ENCODE results near the gene SULT1C2.

Gene SULT1C2

GRCh38 chr2:108297436-108298141 lies 8.9 kb downstream of the SULT1C2 start:
- DNase-seq: no peak

- DNase-seq: no peak
These were observed 12.9 kb downstream of the SULT1C2 start for GRCh38 chr2:108301558-108301957.

- no peak for DNase-seq
These were observed 16.3 kb downstream of the SULT1C2 start for GRCh38 chr2:108304975-108305374.

- DNase-seq: no peak
These were observed 17.2 kb downstream of the SULT1C2 start for GRCh38 chr2:108305901-108306300.

GRCh38 chr2:108309903-108310302 lies 21.2 kb downstream of the SULT1C2 start:
- DNase-seq: no peak

GRCh38 chr2:108314586-108315296 lies 26.0 kb downstream of the SULT1C2 start:
- DNase-seq: no peak

GRCh38 chr2:108315444-108315934 lies 26.8 kb downstream of the SULT1C2 start:
- no peak for DNase-seq

- no peak for DNase-seq
These were observed 27.3 kb downstream of the SULT1C2 start for GRCh38 chr2:108316033-108316432.

- no peak for DNase-seq
These were observed 28.0 kb downstream of the SULT1C2 start for GRCh38 chr2:108316461-108317258.

- no peak for DNase-seq
These were observed 31.7 kb downstream of the SULT1C2 start for GRCh38 chr2:108320326-108320922.

- DNase-seq: no peak
These were observed 34.9 kb downstream of the SULT1C2 start for GRCh38 chr2:108323619-108324018.

- DNase-seq: no peak
These were observed 36.0 kb downstream of the SULT1C2 start for GRCh38 chr2:108324531-108325255.

GRCh38 chr2:108325756-108326155 lies 37.1 kb downstream of the SULT1C2 start:
- DNase-seq: no peak

- no peak for DNase-seq
These were observed 41.1 kb downstream of the SULT1C2 start for GRCh38 chr2:108329771-108330170.

GRCh38 chr2:108330979-108331378 lies 42.3 kb downstream of the SULT1C2 start:
- no peak for DNase-seq

- DNase-seq: no peak
These were observed 57.3 kb downstream of the SULT1C2 start for GRCh38 chr2:108345951-108346350.

GRCh38 chr2:108346827-108347226 lies 58.1 kb downstream of the SULT1C2 start:
- no peak for DNase-seq

- DNase-seq: no peak
These were observed 59.1 kb downstream of the SULT1C2 start for GRCh38 chr2:108347786-108348185.

- no peak for DNase-seq
These were observed 60.3 kb downstream of the SULT1C2 start for GRCh38 chr2:108348816-108349570.

GRCh38 chr2:108349571-108349928 lies 60.9 kb downstream of the SULT1C2 start:
- no peak for DNase-seq

GRCh38 chr2:108351889-108352288 lies 63.2 kb downstream of the SULT1C2 start:
- DNase-seq: no peak

- DNase-seq: no peak
These were observed 65.4 kb downstream of the SULT1C2 start for GRCh38 chr2:108354136-108354535.

Measured in NCI-H2081 (cell line).